GM23338 (cell line): ENCODE results near the gene CCDC102A. TPM values are rescaled to one million over a fixed set of nuclear protein-coding genes. Genes with fewer than 3 reads are reported as not detected.

Experiments
- ATAC-seq: fragments of 200-7000 bp; cut with Tn5 transposase; 3 replicates; pipeline ENCODE4 v1.9.1; 2020
- DNase-seq: peaks from one replicate; pipeline ENCODE4 v3.0.0-alpha.2; 2015; ENCODE audit warnings: low spot score
- H2AFZ ChIP-seq: fragments of 200-600 bp; sonication (generic); 2 replicates; pipeline ENCODE4 v1.8.0; 2016; ENCODE audit warnings: antibody characterized with exemption, mild to moderate bottlenecking, moderate library complexity
- H3F3A ChIP-seq: fragments of 200-600 bp; sonication (generic); replicated peaks from 2 replicates; pipeline ENCODE4 v1.8.0; 2017; ENCODE audit warnings: antibody characterized with exemption, mixed run types, low read depth
- H3K27ac ChIP-seq: fragments of 200-600 bp; sonication (generic); 2 replicates; pipeline ENCODE4 v1.6.1; 2016; ENCODE audit warnings: low read depth
- H3K27me3 ChIP-seq: fragments of 200-600 bp; sonication (generic); 2 replicates; pipeline ENCODE4 v1.8.0; 2016; ENCODE audit warnings: mild to moderate bottlenecking, mixed run types, moderate library complexity; ENCODE audit not compliant: insufficient read depth
- H3K36me3 ChIP-seq: fragments of 200-600 bp; sonication (generic); 2 replicates; pipeline ENCODE4 v1.8.0; 2016; ENCODE audit warnings: mild to moderate bottlenecking; ENCODE audit not compliant: insufficient read depth
- H3K4me1 ChIP-seq: fragments of 200-600 bp; sonication (generic); 2 replicates; pipeline ENCODE4 v1.8.0; 2016; ENCODE audit warnings: mild to moderate bottlenecking, moderate library complexity; ENCODE audit not compliant: insufficient read depth
- H3K4me2 ChIP-seq: fragments of 200-600 bp; sonication (generic); 2 replicates; pipeline ENCODE4 v1.7.1; 2017; ENCODE audit warnings: mixed run types
- H3K4me3 ChIP-seq: fragments of 200-600 bp; sonication (generic); 2 replicates; pipeline ENCODE4 v1.6.1; 2016; ENCODE audit warnings: mixed run types
- H3K79me2 ChIP-seq: fragments of 200-600 bp; sonication (generic); replicated peaks from 2 replicates; pipeline ENCODE4 v1.8.0; 2017; ENCODE audit warnings: mild to moderate bottlenecking; ENCODE audit not compliant: insufficient read depth
- H3K9me2 ChIP-seq: fragments of 200-600 bp; sonication (generic); 2 replicates; pipeline ENCODE4 v1.8.0; 2017; ENCODE audit not compliant: insufficient read depth
- H4K20me1 ChIP-seq: fragments of 200-600 bp; sonication (generic); replicated peaks from 2 replicates; pipeline ENCODE4 v1.8.0; 2017; ENCODE audit warnings: mild to moderate bottlenecking; ENCODE audit not compliant: insufficient read depth
- H3K27ac Mint-ChIP-seq: 2 replicates; pipeline ENCODE4 v1.8.0; 2020; ENCODE audit warnings: inconsistent platforms, mild to moderate bottlenecking, moderate library complexity, mixed read lengths
- H3K27me3 Mint-ChIP-seq: 3 replicates; pipeline ENCODE4 v1.8.0; 2022; ENCODE audit warnings: low read depth, mild to moderate bottlenecking, moderate library complexity, mixed read lengths, inconsistent platforms; ENCODE audit not compliant: insufficient read depth, poor library complexity
- H3K36me3 Mint-ChIP-seq: 3 replicates; pipeline ENCODE4 v1.8.0; 2021; ENCODE audit warnings: low read depth, mild to moderate bottlenecking, inconsistent platforms, moderate library complexity, mixed read lengths
- H3K4me1 Mint-ChIP-seq: 3 replicates; pipeline ENCODE4 v1.8.0; 2020; ENCODE audit warnings: mild to moderate bottlenecking, inconsistent platforms, mixed read lengths
- H3K4me3 Mint-ChIP-seq: 3 replicates; pipeline ENCODE4 v1.8.0; 2021; ENCODE audit warnings: moderate library complexity, mild to moderate bottlenecking, inconsistent platforms, mixed read lengths
- H3K9me3 Mint-ChIP-seq: 3 replicates; pipeline ENCODE4 v1.8.0; 2020; ENCODE audit warnings: moderate library complexity, mild to moderate bottlenecking, inconsistent platforms, mixed read lengths
- CTCF ChIP-seq, 2 experiments: fragments of 200-600 bp in 1 of 2; sonication (generic) in 1 of 2; conservative IDR thresholded peaks; 2 replicates each; pipeline versions ENCODE4 v1.5.1 to v1.6.1; 2016 to 2017; ENCODE audit warnings: antibody characterized with exemption in 2 of 2, low read depth in 2 of 2, mild to moderate bottlenecking in 2 of 2, moderate library complexity in 1 of 2
- JUNB ChIP-seq: IDR thresholded peaks from one replicate; pipeline ENCODE4 v1.6.1; 2016; ENCODE audit warnings: antibody characterized with exemption; ENCODE audit not compliant: unreplicated experiment
- NANOG ChIP-seq: IDR thresholded peaks from 2 replicates; pipeline ENCODE4 v1.6.1; 2016; ENCODE audit warnings: antibody characterized with exemption, borderline replicate concordance
- STAT1 ChIP-seq: IDR thresholded peaks from one replicate; pipeline ENCODE4 v1.6.1; 2016; ENCODE audit warnings: antibody characterized with exemption; ENCODE audit not compliant: unreplicated experiment
- ZNF114 ChIP-seq: fragments of 250-450 bp; sonication (Bioruptor Pico); IDR thresholded peaks from 2 replicates; pipeline ENCODE4 v1.5.0; 2020; ENCODE audit warnings: mild to moderate bottlenecking, moderate library complexity
- ZNF462 ChIP-seq: fragments of 250-450 bp; sonication (Bioruptor Pico); IDR thresholded peaks from 2 replicates; pipeline ENCODE4 v1.5.0; 2020; ENCODE audit warnings: mild to moderate bottlenecking, moderate library complexity
- polyA plus RNA-seq: library from polyadenylated mRNA; unstranded; fragments of >200 nt; fragmentation: Nextera tagmentation; extraction: Ambion mirVana; gene quantifications from 2 replicates; pipeline ENCODE4 v1.2.1, GENCODE V29; 2016
- total RNA-seq: library from RNA; depleted of rRNA; stranded (reverse); fragments of >200 nt; shearing (Covaris generic); gene quantifications from 2 replicates; pipeline ENCODE4 v1.2.3, GENCODE V29; 2014

Gene CCDC102A
- total and polyA plus RNA-seq, 2 experiments from 2014 or later = 2.0 to 5.2 TPM

- TF ChIP-seq ZNF462 (CRISPR knock-in tag) = no peak
- no peak for TF ChIP-seq STAT1
- TF ChIP-seq ZNF114 (CRISPR knock-in tag) = no peak
- no peak for TF ChIP-seq NANOG
- no peak for TF ChIP-seq CTCF (conservative IDR thresholded peaks at IDR 0.05; ENCODE audit: low read depth in 2 of 2)
Measured at GRCh38 chr16:57538235-57538721, 1.9 kb upstream of the CCDC102A start (continued).

DNA sequence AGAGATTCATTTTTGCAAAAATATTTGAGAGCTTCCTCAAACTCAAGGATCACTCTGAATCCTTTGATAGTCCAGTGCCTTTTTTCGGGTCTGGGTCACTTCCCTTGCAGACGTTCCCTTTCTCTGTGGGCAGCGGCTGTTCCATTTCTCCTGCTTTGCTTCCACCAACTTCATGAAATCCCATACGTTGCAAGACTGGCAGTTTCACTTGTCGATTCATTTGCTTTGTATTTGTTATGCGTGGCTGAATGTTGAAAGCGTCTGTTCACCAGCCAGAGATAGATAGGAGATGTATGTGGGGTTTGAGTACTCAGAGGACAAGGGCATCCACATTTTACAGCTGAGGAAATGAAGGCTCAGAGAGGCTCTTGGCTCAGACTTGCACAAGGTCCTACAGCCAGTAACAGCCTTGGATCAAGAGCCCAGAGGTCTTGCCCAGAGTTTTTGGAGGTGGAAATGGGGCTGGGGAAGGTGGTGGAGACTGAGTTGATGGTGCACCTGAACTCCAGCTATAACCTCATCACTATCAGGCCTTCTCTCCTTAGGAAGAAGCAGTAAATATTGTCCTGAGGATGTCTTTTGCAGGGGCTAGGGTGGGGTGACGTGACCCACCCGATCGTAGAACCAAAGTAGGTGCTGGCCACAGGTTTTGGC is 1.3 kb upstream of the CCDC102A start:
- no peak overlapping the region; the same call in 1 of the 2 replicates for H3K27ac ChIP-seq
- H3K4me3 ChIP-seq = peak overlapping the region; percentile 69
- no peaks in the 10 kb centered on the region for H3K9me2 ChIP-seq
- Mint-ChIP-seq H3K36me3 (peaks cover 9% of the 10 kb centered on the region; the same call in 2 of the 3 replicates), H3K27me3 (peaks cover 43% of the 10 kb centered on the region), H3K9me3 (no peaks in the 10 kb centered on the region), H3K27ac (no peak overlapping the region; the same call in 1 of the 2 replicates), H3K4me3 (peak overlapping the region; percentile 79), H3K4me1 (peaks cover 38% of the 10 kb centered on the region)
- DNase-seq (no peak), ATAC-seq (no peak)
- H4K20me1 ChIP-seq = no peaks in the 10 kb centered on the region
- 0 out of 2 replicates have a peak, but pooled peaks cover 5% of the 10 kb centered on the region for H3F3A ChIP-seq
- 0 out of 2 replicates have a peak, but pooled peaks cover 5% of the 10 kb centered on the region for H3K79me2 ChIP-seq
- H3K27me3 ChIP-seq = peaks cover 22% of the 10 kb centered on the region; the same call in 1 of the 2 replicates
- H3K4me1 ChIP-seq = peaks cover 14% of the 10 kb centered on the region
- no peaks in the 10 kb centered on the region for H3K36me3 ChIP-seq
- no peak for TF ChIP-seq JUNB
- H3K4me2 ChIP-seq = peak overlapping the region; percentile 92
- no peak overlapping the region for H2AFZ ChIP-seq
